Right hindlimb (tissue), 1 donor: ENCODE data around the gene HSD17B11.
"Not testable (repeated sequence)": the region's sequence is repeated elsewhere in the genome, so short reads cannot be mapped to it uniquely, and the experiment has no call there.

Experiments
- DNase-seq: peaks from one replicate; pipeline ENCODE4 v3.0.0-alpha.2; 2018

HSD17B11 gene

DNA sequence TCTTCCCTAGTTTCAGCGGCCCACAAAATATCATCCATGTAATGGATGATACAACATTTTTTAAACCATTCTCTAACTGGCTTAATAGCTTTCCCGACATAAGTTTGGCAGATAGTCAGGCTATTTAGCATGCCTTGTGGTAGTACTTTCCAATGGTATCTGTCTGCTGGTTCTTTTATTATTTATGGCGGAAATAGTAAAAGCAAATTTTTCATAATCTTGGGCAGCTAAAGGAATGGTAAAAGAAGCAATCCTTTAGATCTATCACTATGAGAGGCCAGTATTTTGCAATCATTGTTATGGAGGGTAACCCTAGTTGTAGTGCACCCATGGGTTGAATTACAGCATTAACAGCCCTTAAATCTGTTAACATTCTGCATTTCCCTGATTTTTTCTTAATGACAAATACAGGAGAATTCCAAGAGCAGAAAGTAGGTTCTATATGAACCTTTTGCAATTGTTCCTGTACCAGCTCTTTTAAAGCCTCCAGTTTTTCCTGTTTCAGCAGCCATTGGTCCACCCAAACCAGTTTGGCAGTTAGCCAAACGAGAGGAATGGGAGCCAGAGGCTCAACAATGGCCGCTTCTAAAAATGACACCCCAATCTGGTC, 14.3 kb upstream of the HSD17B11 start:
- DNase-seq: no peak

DNA sequence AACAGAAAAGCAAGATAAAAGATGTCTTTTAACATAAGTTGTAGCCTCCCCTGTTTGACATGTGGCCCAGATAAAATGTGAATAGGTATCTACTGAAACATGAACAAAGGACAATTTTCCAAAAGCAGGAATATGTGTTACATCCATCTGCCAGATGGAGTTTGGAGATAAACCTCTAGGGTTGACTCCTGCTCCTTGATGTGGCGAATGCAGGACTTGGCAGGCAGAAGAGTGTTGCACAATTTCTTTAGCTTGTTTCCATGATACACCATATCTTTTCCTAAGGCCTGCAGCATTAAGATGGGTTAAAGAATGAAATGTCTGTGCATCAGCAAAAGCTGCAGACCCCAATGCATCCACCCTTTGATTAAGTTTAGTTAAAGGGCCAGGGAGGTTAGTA, 12.7 kb upstream of the HSD17B11 start:
- DNase-seq: not testable (repeated sequence)

DNA sequence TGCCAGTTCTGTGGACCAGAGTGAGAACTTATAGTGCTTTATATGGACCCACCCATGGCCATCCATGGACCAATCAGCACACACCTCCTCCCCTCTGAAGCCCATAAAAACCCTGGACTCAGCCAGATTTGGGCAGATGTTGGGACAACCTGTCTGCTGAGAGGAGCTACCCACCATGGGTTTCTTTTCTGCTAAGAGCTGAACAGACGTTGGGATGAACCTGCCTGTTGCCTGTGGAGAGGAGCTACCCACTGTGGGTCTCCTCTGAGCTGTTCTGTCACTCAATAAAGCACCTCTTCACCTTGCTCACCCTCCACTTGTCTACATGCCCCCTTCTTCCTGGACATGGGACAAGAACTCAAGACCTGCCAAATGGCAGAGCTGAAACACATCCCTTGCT, 9.0 kb upstream of the HSD17B11 start:
- no peak for DNase-seq

DNA sequence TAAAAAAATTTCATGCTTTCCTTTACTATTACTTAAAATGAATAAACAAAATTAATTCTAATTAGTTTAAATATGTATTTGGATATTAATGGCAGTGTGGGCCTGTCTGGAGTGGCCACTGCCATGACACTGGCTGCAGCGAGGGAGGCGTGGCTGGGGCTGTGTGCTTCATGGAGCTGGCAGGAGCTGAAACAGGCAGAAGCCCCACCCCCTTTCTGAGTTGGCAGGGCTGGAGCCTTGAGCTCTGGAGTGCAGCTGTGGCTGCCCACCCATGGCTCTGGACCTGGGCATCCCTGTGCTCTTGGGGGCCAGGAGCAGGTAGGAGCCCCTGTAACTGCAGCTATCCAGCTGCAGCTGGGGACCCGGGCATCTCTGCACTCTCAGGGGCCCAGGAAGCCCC, 8.2 kb upstream of the HSD17B11 start:
- peak; percentile 28 for DNase-seq

DNA sequence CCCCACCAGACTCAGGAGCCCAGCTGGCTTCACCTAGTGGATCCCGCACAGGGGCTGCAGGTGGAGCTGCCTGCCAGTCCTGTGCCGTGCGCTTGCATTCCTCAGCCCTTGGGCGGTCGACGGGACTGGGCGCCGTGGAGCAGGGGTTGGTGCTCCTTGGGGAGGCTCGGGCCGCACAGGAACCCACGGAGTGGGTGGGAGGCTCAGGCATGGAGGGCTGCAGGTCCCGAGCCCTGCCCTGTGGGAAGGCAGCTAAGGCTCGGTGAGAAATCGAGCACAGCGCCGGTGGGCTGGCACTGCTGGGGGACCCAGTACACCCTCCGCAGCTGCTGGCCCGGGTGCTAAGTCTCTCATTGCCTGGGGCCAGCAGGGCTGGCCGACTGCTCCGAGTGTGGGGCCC, 4.9 kb upstream of the HSD17B11 start:
- not testable (repeated sequence) for DNase-seq

DNA sequence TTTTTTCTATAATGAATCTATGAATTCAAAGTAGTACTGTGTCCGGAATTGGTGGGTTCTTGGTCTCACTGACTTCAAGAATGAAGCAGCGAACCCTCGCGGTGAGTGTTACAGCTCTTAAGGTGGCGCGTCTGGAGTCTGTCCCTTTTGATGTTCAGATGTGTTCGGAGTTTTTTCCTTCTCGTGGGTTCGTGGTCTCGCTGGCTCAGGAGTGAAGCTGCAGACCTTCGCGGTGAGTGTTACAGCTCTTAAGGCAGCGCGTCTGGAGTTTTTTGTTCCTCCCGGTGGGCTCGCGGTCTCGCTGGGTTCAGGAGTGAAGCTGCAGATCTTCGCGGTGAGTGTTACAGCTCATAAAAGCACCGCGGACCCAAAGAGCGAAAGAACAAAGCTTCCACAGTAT, 4.1 kb upstream of the HSD17B11 start:
- not testable (repeated sequence) for DNase-seq

DNA sequence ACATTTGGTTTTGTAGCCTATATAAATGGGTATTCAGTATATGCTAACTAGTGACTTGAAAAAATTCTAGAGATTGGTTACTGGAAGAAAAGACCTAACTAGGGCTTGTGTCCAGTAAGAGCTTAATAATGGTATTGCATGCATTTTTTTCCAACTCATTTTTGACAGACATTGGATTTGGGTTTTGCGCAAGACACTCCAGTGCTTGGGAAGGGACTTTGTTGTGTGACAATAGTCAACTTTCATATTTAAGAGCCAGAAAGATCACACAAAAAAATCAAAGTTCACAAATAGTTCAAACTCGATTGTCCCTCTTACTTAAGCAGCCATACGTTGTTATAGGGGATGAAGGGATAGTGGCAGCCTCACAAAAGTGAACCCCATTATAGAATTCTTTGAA, 1.2 kb upstream of the HSD17B11 start:
- DNase-seq: no peak

DNA sequence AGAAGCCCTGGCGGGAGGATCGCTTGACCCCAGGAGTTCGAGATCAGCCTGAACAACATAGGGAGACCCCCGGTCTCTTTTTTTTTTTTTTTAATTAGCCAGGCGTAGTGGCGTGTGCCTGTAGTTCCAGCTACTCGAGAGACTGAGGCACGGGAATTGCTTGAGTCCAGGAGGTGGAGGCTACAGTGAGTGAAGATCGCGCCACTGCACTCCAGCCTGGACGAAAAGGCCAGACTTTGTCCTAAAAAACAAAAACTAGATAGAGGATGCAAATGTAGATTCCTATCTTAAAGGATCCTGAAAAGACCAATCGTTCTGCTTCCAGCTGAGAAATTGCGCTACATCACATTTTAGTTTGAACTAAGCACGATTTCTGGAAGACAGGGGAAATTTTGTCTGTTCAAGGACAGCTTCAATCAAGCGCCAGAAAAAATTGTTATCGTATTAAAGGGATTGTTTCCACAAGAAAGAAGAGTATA, 627 bp upstream of the HSD17B11 start:
- DNase-seq: no peak

DNA sequence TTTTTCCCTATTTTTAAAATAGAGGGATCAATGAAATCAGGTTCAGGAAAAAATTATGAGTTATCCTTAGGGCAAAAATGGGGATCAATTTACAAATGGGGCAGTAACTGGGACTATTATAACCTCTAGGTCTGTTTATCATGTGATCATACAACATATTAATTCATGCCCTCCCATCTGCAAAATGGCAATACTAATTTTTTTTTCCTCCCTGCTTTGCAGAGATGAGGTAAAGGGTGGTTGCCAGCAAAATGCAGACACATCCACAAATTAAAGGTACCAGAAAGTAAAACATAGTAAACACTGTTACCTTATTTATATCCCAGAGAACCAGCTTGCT, 467 bp downstream of the HSD17B11 start:
- DNase-seq: no peak

DNA sequence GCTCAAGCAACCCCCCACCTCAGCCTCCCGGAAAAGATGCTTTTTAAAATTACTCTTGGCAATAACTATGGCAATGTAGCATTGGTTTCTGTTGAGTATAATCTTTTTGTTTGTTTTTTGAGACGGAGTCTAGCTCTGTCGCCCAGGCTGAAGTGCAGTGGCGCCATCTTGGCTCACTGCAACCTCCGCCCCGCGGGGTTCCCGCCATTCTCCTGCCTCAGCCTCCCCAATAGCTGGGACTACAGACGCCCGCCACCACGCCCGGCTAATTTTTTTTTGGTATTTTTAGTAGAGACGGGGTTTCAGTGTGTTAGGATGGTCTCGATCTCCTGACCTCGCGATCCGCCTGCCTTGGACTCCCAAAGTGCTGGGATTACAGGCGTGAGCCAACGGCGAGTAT, 933 bp downstream of the HSD17B11 start:
- not testable (repeated sequence) for DNase-seq

DNA sequence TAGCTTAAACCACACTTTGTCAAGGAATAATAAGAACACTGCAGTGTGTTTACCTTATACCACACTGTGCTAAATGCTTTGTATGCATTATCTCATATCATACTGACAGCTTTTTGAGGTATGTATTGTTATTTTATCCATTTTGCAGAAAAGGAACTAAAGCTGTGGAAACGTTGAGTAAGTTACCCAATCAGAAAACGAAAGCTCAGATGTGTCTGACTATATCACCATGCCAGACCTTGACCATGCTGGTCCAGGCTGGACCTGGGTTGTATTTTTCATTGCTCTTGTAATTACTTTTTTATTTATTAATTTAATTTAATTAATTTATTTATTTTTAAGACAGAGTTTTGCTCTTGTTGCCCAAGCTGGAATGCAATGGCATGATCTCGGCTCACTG, 2.1 kb downstream of the HSD17B11 start:
- no peak for DNase-seq

DNA sequence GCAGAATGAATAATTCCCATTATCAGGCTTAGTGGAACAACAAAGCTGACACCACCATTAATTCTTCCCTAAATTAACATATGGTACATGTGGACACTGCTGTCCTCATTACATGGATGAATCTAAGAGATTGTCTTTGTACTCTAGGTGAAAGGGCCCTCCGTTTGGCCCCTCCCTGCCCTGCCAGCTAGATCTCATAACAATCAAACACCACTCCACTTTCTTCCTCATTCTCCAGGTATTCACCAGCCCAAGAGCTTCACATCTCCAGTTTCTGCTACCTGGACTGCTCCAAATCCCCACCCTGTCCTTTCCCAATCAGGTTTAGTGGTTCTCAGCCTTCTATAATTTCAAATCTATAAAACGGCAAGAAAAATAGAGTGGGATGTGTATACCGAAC, 3.8 kb downstream of the HSD17B11 start:
- no peak for DNase-seq

DNA sequence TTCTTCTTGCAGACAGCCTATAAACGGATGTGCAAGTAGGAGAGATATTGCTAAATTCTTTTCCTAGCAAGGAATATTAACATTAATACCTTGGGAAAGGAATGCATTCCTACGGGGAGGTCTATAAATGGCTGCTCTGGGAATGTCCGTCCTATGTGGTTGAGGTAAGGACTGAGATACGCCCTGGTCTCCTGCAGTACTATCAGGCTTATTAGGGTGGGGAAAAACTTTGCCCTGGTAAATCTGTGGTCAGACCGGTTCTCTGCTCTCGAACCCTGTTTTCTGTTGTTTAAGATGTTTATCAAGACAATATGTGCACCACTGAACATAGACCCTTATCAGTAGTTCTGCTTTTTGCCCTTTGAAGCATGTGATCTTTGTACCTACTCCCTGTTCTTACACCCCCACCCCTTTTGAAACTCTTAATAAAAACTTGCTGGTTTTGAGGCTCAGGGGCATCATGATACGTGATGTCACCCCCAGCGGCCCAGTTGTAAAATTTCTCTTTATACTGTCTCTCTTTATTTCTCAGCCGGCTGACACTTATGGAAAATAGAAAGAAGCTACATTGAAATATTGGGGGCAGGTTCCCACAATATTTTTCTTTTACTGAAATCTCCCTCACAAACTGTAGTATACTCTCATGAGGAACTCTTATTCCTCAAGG, 6.4 kb downstream of the HSD17B11 start:
- not testable (repeated sequence) for DNase-seq

DNA sequence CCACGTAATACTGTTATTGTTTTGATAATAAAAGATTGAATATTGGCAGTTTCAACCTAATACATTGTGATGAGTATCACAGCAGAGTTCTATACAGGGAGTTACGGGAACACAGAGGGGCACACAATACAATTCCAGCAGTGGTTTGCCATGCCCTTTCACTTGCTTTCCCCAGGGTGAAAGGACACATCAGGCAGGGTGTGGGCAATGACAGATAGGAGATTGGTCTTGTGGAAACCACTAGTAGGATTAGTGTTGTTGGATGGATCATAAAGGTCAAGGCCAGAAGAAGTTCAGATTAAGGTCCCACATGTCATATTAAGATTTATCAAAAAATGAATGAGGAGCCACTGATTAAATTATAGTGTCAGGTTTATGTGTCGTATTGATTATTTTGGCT, 8.1 kb downstream of the HSD17B11 start:
- no peak for DNase-seq

DNA sequence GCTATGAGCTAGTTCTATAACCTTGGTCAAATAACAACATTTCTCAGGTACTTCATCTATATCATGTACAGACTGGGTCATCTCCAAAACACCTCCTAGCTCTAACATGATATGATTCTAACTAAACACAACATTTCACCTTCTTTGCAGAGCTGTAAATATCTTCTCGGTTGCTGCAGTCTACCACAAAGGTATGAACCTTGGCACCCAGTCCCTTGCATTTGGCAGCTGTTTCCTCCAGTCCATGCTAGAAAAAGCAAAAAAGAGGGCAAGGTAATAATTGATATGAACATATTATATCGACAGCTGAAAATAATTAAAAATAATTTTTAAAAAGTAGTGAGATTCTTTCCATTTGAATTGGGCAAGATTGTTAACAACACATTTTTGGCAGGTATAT, 8.9 kb downstream of the HSD17B11 start:
- no peak for DNase-seq

DNA sequence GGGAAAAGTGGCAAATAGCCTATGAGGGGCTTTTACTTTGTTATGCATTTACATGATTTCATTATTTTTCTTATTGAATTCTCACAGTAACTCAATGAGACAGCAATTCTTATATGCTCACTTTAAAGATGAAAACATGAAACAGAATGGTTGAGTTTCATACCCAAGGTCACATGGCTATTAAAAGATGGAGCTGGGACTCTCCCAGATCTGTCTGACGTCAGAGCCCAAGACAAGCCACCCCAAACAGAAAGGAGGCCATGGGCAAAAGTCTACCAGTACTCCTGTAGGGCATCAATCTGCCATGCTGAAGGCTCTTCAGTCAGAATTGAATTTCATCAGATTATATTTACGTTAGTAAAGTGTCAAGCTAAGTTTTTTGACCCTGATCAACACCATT, 13.2 kb downstream of the HSD17B11 start:
- DNase-seq: no peak

DNA sequence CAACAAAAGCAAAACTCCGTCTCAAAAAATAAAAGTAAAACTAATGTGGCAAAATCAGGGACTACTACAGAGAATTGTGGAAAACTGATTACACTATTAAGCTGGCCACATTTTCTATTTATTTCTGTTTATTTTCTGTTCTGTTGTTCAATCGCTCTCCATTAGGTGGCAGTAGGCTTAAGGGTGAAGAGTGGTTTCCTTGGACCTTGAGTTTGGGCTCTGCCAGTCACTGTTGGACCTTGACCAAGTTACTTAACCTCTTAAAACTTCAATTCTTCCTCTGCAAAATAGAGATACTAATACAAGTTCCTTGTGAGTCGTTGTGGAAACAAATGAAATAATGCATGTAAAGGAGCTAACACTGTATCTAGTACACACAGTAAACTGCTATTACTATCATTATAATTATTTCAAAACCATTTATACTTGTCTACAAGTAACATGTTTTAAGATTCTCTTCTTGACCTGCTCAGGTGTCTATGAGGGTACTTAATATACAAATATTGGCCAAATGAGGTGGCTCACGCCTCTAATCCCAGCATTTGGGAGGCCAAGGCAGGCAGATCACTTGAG, 15.2 kb downstream of the HSD17B11 start:
- DNase-seq: no peak

DNA sequence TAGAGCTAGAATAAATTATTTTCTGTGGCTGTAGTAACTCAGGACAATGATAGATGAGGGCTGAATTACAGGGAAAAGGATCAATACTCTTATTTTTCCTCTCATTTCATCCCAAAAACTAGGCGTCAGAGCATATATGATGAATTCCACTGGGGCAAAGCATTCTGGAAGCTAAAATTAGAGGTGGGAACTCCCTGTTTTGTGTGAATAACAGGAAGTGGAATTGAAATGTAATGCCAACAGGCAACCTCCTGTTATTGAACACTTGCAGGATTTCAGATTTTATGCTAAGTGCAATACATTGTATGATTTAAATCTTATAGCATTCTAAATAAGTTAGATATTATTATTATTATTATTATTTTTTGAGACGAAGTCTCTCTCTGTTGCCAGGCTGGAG, 20.9 kb downstream of the HSD17B11 start:
- DNase-seq: no peak

DNA sequence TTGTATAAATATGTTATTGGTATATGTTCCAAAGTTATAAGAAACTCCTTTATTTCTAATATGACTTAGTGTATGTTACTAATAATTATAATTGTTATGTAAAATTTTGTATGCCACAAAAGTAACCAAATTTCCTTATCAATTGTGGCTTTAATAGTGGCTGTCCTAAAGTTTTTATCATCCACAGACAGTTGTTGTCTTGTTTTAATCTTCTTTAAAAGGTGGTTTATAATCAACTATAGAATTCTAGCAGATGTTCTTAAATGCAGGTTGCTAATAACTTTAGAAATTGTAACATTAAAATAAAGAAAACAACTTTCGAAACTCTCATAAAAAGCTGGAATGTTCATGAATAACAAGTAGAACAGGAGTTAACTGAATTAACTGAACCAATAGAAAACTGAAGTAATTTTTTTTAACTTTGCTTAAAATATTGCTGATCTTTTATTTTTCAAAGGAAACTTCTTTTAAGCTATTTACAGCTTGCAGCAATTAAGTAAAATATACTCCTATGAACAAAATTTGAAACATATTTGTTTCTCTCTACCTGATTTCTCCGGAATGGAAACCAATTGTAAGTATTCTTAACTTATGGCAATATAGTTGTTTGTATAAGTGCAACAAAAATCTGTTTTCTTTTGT, 24.3 kb downstream of the HSD17B11 start:
- no peak for DNase-seq

DNA sequence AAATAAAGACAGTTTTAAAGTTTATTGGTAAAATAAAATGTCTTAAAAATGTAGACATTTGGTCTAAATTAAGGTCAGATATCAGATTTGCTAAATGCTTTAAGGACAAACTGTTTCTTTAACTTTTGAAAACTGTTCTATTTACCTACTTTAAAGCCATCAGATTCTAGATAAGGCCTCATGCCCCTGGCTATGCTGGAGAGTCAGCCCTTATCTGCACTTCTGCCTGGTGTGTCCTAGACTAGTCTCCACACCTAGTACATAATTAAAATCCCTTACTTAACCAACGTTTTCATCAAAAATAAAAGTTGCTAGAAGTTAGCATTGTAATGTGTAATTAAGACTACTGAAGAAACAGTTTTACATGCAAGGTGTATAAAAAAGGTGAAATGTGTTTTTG, 25.6 kb downstream of the HSD17B11 start:
- DNase-seq: no peak

DNA sequence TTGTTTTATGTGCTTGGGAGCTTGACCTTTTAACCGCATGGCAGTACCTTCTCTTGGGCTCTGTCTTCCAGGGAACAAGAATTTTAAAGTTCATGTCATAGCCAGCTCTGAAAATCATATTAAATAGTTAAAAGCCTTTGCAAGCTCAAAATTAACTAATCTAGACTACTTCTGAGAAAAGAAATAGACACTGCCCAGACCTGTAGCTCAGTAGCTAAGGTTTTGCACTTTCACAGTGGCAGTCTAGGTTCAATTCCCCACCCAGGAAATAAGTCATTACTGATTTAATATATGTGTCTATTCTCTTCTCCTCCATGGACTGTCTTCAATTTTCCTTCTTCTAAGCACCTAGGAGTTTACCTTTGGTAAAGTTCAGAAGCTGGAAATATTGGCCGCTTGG, 27.4 kb downstream of the HSD17B11 start:
- DNase-seq: no peak

DNA sequence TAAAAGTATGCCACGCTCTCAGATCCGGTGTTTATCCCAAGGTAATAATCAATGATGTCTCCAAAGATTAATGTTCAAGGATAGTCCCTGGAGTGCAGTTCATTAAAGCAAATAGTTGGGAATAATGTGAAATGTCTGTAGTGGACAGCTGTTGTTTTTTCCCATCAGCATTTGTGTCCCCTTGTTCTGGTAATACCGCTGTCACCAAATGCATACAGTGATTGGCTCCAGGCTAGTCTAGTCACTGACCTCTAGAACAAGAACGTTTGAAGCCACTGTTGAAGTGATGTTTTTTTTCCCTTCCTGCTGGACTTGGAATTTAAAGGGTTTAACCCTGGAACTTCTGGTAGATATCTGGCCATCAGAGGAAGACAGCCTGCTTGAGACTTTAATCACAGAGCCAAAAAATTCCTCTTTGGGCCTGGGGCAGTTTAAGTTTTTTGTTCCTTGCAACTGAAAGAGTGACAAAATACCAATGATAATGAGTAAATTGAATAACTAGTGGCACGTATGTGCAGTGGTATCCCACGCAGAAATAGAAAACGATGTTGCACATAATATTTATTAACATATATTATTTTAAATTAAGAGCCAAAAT, 30.6 kb downstream of the HSD17B11 start:
- no peak for DNase-seq

DNA sequence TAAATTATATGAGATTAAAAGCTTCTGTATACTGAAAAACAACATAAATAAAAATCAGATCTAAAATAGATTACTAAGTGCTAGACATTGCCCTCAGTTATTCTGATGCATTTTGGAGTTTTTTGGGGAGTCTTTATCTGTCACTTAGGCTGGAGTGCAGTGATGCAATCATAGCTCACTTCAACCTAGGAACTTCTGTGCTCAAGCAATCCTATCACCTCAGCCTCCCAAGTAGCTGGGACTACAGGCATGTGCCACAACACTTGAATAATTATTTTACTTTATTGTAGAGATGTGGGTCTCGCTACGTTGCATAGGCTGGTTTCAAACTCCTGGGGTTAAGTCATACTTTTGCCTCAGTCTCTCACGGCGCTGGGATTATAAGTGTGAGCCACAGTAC, 31.7 kb downstream of the HSD17B11 start:
- no peak for DNase-seq
